Motor neuron (in vitro differentiated cells): ENCODE measurements around the gene SUSD1. TPM values are rescaled to one million over a fixed set of nuclear protein-coding genes. Genes with fewer than 3 reads are reported as not detected.

Experiments
- ATAC-seq, 8 experiments: fragments of 200-7000 bp; cut with Tn5 transposase; replicated peaks in 6 of 8; 2 replicates each; pipeline ENCODE4 v1.8.0; 2021; ENCODE audit warnings: mild to moderate bottlenecking in 8 of 8, moderate library complexity in 8 of 8
- H3K27ac ChIP-seq, 2 donors: fragments of 250-450 bp; sonication (Bioruptor Pico); 2 replicates each; pipeline ENCODE4 v1.9.0; 2021; ENCODE audit warnings: antibody characterized with exemption in 2 of 2, mild to moderate bottlenecking in 2 of 2, moderate library complexity in 1 of 2
- H3K4me1 ChIP-seq, 2 donors: fragments of 250-450 bp; sonication (Bioruptor Pico); replicated peaks in 1 of 2; 2 replicates each; pipeline ENCODE4 v1.6.1; 2021; ENCODE audit warnings: antibody characterized with exemption in 2 of 2, mild to moderate bottlenecking in 2 of 2, moderate library complexity in 1 of 2
- H3K4me3 ChIP-seq, 5 donors: fragments of 250-450 bp; sonication (Bioruptor Pico); 2 replicates each; pipeline ENCODE4 v1.9.0; 2021; ENCODE audit warnings: antibody characterized with exemption in 5 of 5, mild to moderate bottlenecking in 5 of 5, moderate library complexity in 4 of 5
- WGBS, 10 experiments: fragments of 450-650 bp; shearing (Covaris generic); methylation state at CpG; one replicate each; pipeline ENCODE4 v1.0.0; 2022; 5-methylcytosine and 5-hydroxymethylcytosine counted together
- in situ Hi-C, 9 experiments: fragments of 400-800 bp; cut with MboI; loops; one replicate each; pipeline ENCODE4 v1.15.0; 2021; ENCODE audit warnings: low sequenced_read_pairs in 9 of 9, low pct_unique_long_range_greater_than_20kb in 2 of 9; ENCODE audit not compliant: unreplicated experiment in 9 of 9
- total RNA-seq, 8 experiments: library from RNA; unstranded; fragments of 300-600 nt; gene quantifications; 2 replicates each; pipeline versions ENCODE4 v1.2.3 to v1.2.4, GENCODE V29; 2022

Gene SUSD1
- total RNA-seq, 8 experiments from 2014 or later, result 4.9 to 15.9 (median 8.4) TPM

- Histone ChIP-seq H3K27ac (no peak overlapping the region), H3K4me1 (peaks cover 0 to 7% of the 10 kb centered on the region in 2 donors), H3K4me3 (no peak overlapping the region)
- in situ Hi-C loops, result no loop called here
- ATAC-seq, result no peak
- 20 to 86% (median 70%) methylated on average over 1 to 3 of the region's 3 CpGs; no CpG with 5 or more reads in 2 of the 10 experiments for WGBS, 10 experiments
Observed at GRCh38 chr9:112168197-112168596, 6.9 kb downstream of the SUSD1 start.

GRCh38 chr9:112166176-112167140 is 8.6 kb downstream of the SUSD1 start:
- Histone ChIP-seq H3K4me3 (no peak overlapping the region), H3K27ac (no peak overlapping the region), H3K4me1 (peaks cover 0 to 7% of the 10 kb centered on the region in 2 donors)
- ATAC-seq, result peak in 5 of 8 experiments; percentile 57 to 81 (median 75)
- in situ Hi-C loops, result no loop called here
- WGBS, 10 experiments, result 24 to 100% (median 67%) methylated on average over 1 to 8 of the region's 12 CpGs; no CpG with 5 or more reads in 1 of the 10 experiments

GRCh38 chr9:112162621-112163413 is 12.3 kb downstream of the SUSD1 start:
- H3K4me3 ChIP-seq, result no peak overlapping the region
- no peak for ATAC-seq
- peaks cover 7 to 9% of the 10 kb centered on the region in 2 donors for H3K4me1 ChIP-seq
- H3K27ac ChIP-seq, result no peak overlapping the region
- WGBS, 10 experiments, result 77 to 98% (median 89%) methylated on average over 2 to 5 of the region's 5 CpGs
- in situ Hi-C loops, result no loop called here

- ATAC-seq, result no peak
- WGBS, 10 experiments, result 83 to 100% (median 100%) methylated on average over 1 of the region's 1 CpG
- Histone ChIP-seq H3K4me1 (peaks cover 0 to 9% of the 10 kb centered on the region in 2 donors), H3K27ac (no peak overlapping the region), H3K4me3 (no peak overlapping the region)
- in situ Hi-C loops, result no loop called here
Observed at GRCh38 chr9:112159781-112160180, 15.3 kb downstream of the SUSD1 start.

GRCh38 chr9:112158656-112159367 is 16.3 kb downstream of the SUSD1 start:
- Histone ChIP-seq H3K4me3 (no peak overlapping the region), H3K4me1 (peaks cover 0 to 9% of the 10 kb centered on the region in 2 donors), H3K27ac (no peak overlapping the region)
- ATAC-seq, result peak in 5 of 8 experiments; percentile 97 to 99 (median 97)
- in situ Hi-C loops, result no loop called here
- WGBS, 10 experiments, result 0 to 100% (median 60%) methylated on average over 1 to 3 of the region's 4 CpGs; no CpG with 5 or more reads in 1 of the 10 experiments

- WGBS, 10 experiments, result 40 to 100% (median 90%) methylated on average over 1 to 3 of the region's 5 CpGs; no CpG with 5 or more reads in 3 of the 10 experiments
- no peak overlapping the region for H3K27ac ChIP-seq
Observed at GRCh38 chr9:112157961-112158360, 17.1 kb downstream of the SUSD1 start.

GRCh38 chr9:112157087-112157486 is 18.0 kb downstream of the SUSD1 start:
- H3K27ac ChIP-seq, result no peak overlapping the region
- H3K4me3 ChIP-seq, result no peak overlapping the region
- H3K4me1 ChIP-seq, result peaks cover 0 to 9% of the 10 kb centered on the region in 2 donors
- no peak for ATAC-seq
- in situ Hi-C loops, result no loop called here
- 0 to 100% (median 79%) methylated on average over 1 of the region's 1 CpG; no CpG with 5 or more reads in 2 of the 10 experiments for WGBS, 10 experiments

More at GRCh38 chr9:112157961-112158360, 17.1 kb downstream of the SUSD1 start:
- in situ Hi-C loops, result no loop called here
- Histone ChIP-seq H3K4me1 (peaks cover 0 to 9% of the 10 kb centered on the region in 2 donors), H3K4me3 (no peak overlapping the region)
- ATAC-seq, result no peak

GRCh38 chr9:112149211-112149610 is 25.9 kb downstream of the SUSD1 start:
- no peak overlapping the region for H3K4me3 ChIP-seq
- no peak for ATAC-seq
- no peaks in the 10 kb centered on the region for H3K4me1 ChIP-seq
- no peak overlapping the region for H3K27ac ChIP-seq
- WGBS, 10 experiments, result 80 to 100% (median 98%) methylated on average over 1 to 8 of the region's 10 CpGs; no CpG with 5 or more reads in 2 of the 10 experiments
- in situ Hi-C loops, result no loop called here

- WGBS, 10 experiments, result 67 to 100% (median 86%) methylated on average over 1 of the region's 1 CpG; no CpG with 5 or more reads in 7 of the 10 experiments
- no peaks in the 10 kb centered on the region for H3K4me1 ChIP-seq
- H3K27ac ChIP-seq, result no peak overlapping the region
- no peak overlapping the region for H3K4me3 ChIP-seq
- in situ Hi-C loops, result no loop called here
- no peak for ATAC-seq
Observed at GRCh38 chr9:112145886-112146285, 29.2 kb downstream of the SUSD1 start.

GRCh38 chr9:112144807-112145206 is 30.3 kb downstream of the SUSD1 start:
- Histone ChIP-seq H3K4me1 (no peaks in the 10 kb centered on the region), H3K4me3 (no peak overlapping the region), H3K27ac (no peak overlapping the region)
- ATAC-seq, result no peak
- in situ Hi-C loops, result no loop called here
- WGBS, 10 experiments, result 83 to 100% (median 100%) methylated on average over 1 to 2 of the region's 2 CpGs; no CpG with 5 or more reads in 3 of the 10 experiments

GRCh38 chr9:112142420-112142819 is 32.7 kb downstream of the SUSD1 start:
- no peak for ATAC-seq
- 0 to 100% (median 89%) methylated on average over 1 to 3 of the region's 3 CpGs for WGBS, 10 experiments
- in situ Hi-C loops, result no loop called here
- Histone ChIP-seq H3K4me1 (no peaks in the 10 kb centered on the region), H3K4me3 (no peak overlapping the region), H3K27ac (no peak overlapping the region)

- no peak overlapping the region for H3K4me3 ChIP-seq
- ATAC-seq, result peak in 1 of 8 experiments; percentile 61
- 67 to 100% (median 71%) methylated on average over 1 to 2 of the region's 2 CpGs; no CpG with 5 or more reads in 4 of the 10 experiments for WGBS, 10 experiments
- in situ Hi-C loops, result no loop called here
- H3K27ac ChIP-seq, result no peak overlapping the region
- H3K4me1 ChIP-seq, result no peaks in the 10 kb centered on the region
Observed at GRCh38 chr9:112140936-112141335, 34.2 kb downstream of the SUSD1 start.
